IMR-90 (cell line): ENCODE data around the gene DENND1A. TPM values are rescaled to one million over a fixed set of nuclear protein-coding genes. Genes with fewer than 3 reads are reported as not detected.

Experiments used
- ATAC-seq: fragments of 200-7000 bp; cut with Tn5 transposase; 2 replicates; pipeline ENCODE4 v1.9.1; 2020; ENCODE audit warnings: low read depth, mild to moderate bottlenecking, moderate library complexity
- BruUV-seq: library from RNA; stranded (reverse); fragments of 400-500 nt; replicated peaks from 2 replicates; lab custom pipeline; 2021; lab: Mats Ljungman, UMichigan
- CTCF ChIA-PET: fragments of 300-600 bp; formaldehyde crosslinking; extraction: SDS; loops from one replicate; lab custom pipeline; 2021; ENCODE audit warnings: antibody characterized with exemption; lab: Yijun Ruan, JAX
- POLR2A ChIA-PET: fragments of 300-600 bp; sonication (Branson Sonifier 250); formaldehyde crosslinking; loops from one replicate; lab custom pipeline; 2022; ENCODE audit warnings: antibody characterized with exemption; ENCODE audit not compliant: unreplicated experiment; lab: Charles Lee
- DNase-seq: peaks from one replicate; pipeline ENCODE4 v3.0.0; 2013
- H2AFZ ChIP-seq: replicated peaks from 2 replicates; pipeline ENCODE3; 2013; ENCODE audit warnings: low read length, mild to moderate bottlenecking; ENCODE audit not compliant: poor library complexity
- H2AK5ac ChIP-seq: 2 replicates; pipeline ENCODE4 v1.6.1; 2013; ENCODE audit warnings: low read depth, low read length, inconsistent platforms
- H2AK9ac ChIP-seq: replicated peaks from 2 replicates; pipeline ENCODE3; 2013; ENCODE audit warnings: mild to moderate bottlenecking, low read depth, low read length, moderate library complexity; ENCODE audit not compliant: poor library complexity
- H2BK120ac ChIP-seq: 2 replicates; pipeline ENCODE4 v1.6.1; 2013; ENCODE audit warnings: low read depth, low read length, inconsistent platforms
- H2BK15ac ChIP-seq: 3 replicates; pipeline ENCODE4 v1.6.1; 2013; ENCODE audit warnings: low read depth, low read length, inconsistent platforms
- H2BK20ac ChIP-seq: 2 replicates; pipeline ENCODE4 v1.6.1; 2013; ENCODE audit warnings: low read depth, mild to moderate bottlenecking, inconsistent platforms, low read length, moderate library complexity
- H2BK5ac ChIP-seq: 2 replicates; pipeline ENCODE4 v1.6.1; 2013; ENCODE audit warnings: mild to moderate bottlenecking, low read depth, low read length, inconsistent platforms; ENCODE audit not compliant: poor library complexity, severe bottlenecking
- H3K14ac ChIP-seq: replicated peaks from 2 replicates; pipeline ENCODE4 v1.6.1; 2013; ENCODE audit warnings: low read depth, low read length, inconsistent platforms
- H3K18ac ChIP-seq: 2 replicates; pipeline ENCODE4 v1.6.1; 2013; ENCODE audit warnings: low read depth, low read length, control low read depth
- H3K23ac ChIP-seq: 2 replicates; pipeline ENCODE4 v1.6.1; 2013; ENCODE audit warnings: low read depth, low read length, inconsistent platforms
- H3K27ac ChIP-seq: 2 replicates; pipeline ENCODE4 v1.5.1; 2013; ENCODE audit warnings: mild to moderate bottlenecking, control low read depth, low read length; ENCODE audit not compliant: insufficient read depth
- H3K27me3 ChIP-seq: 2 replicates; pipeline ENCODE4 v1.6.1; 2013; ENCODE audit warnings: low read length; ENCODE audit not compliant: control insufficient read depth, insufficient read depth
- H3K36me3 ChIP-seq: 2 replicates; pipeline ENCODE4 v1.6.1; 2013; ENCODE audit warnings: low read length, mixed read lengths; ENCODE audit not compliant: control insufficient read depth, insufficient read depth
- H3K4ac ChIP-seq: 2 replicates; pipeline ENCODE4 v1.6.1; 2013; ENCODE audit warnings: low read depth, low read length, inconsistent platforms
- H3K4me1 ChIP-seq: 2 replicates; pipeline ENCODE4 v1.6.1; 2013; ENCODE audit warnings: low read length, mixed read lengths; ENCODE audit not compliant: control insufficient read depth, insufficient read depth
- H3K4me2 ChIP-seq: 2 replicates; pipeline ENCODE4 v1.6.1; 2013; ENCODE audit warnings: low read depth, mild to moderate bottlenecking, control low read depth, low read length, moderate library complexity
- H3K4me3 ChIP-seq: 2 replicates; pipeline ENCODE4 v1.5.1; 2013; ENCODE audit warnings: low read depth, mild to moderate bottlenecking, control low read depth, low read length, moderate library complexity; ENCODE audit not compliant: insufficient read depth
- H3K56ac ChIP-seq: 2 replicates; pipeline ENCODE4 v1.6.1; 2013; ENCODE audit warnings: low read length, inconsistent platforms; ENCODE audit not compliant: insufficient read depth; ENCODE audit errors: extremely low read depth
- H3K79me1 ChIP-seq, 2 experiments: 2 replicates each; pipeline ENCODE4 v1.6.1; 2013; ENCODE audit warnings: low read length in 2 of 2, inconsistent platforms in 1 of 2, low read depth in 1 of 2
- H3K9ac ChIP-seq: 2 replicates; pipeline ENCODE4 v1.6.1; 2013; ENCODE audit warnings: low read depth, low read length, control low read depth
- H3K9me1 ChIP-seq: 2 replicates; pipeline ENCODE4 v1.6.1; 2013; ENCODE audit warnings: low read length, inconsistent platforms; ENCODE audit not compliant: insufficient read depth
- H3K9me3 ChIP-seq: 2 replicates; pipeline ENCODE4 v1.6.1; 2013; ENCODE audit warnings: low read length; ENCODE audit not compliant: control insufficient read depth, insufficient read depth
- H4K20me1 ChIP-seq: 2 replicates; pipeline ENCODE4 v1.6.1; 2013; ENCODE audit warnings: low read length, inconsistent platforms; ENCODE audit not compliant: insufficient read depth
- H4K5ac ChIP-seq: 2 replicates; pipeline ENCODE4 v1.6.1; 2013; ENCODE audit warnings: mild to moderate bottlenecking, low read depth, low read length, control low read depth
- H4K8ac ChIP-seq, 2 experiments: 2 replicates each; pipeline ENCODE4 v1.6.1; 2013; ENCODE audit warnings: low read depth in 2 of 2, low read length in 2 of 2, control low read depth in 1 of 2, inconsistent platforms in 1 of 2
- H4K91ac ChIP-seq: 2 replicates; pipeline ENCODE4 v1.6.1; 2013; ENCODE audit warnings: low read depth, low read length, inconsistent platforms; ENCODE audit not compliant: insufficient read depth
- BHLHE40 ChIP-seq: fragments of 150-350 bp; IDR thresholded peaks from 2 replicates; pipeline ENCODE4 v1.6.1; 2016; ENCODE audit warnings: mild to moderate bottlenecking, low read depth, low read length
- CEBPB ChIP-seq: IDR thresholded peaks from 2 replicates; pipeline ENCODE4 v1.6.1; 2012; ENCODE audit warnings: low read depth, low read length, improper control_type of control experiment
- CHD1 ChIP-seq: IDR thresholded peaks from 2 replicates; pipeline ENCODE4 v1.6.1; 2012; ENCODE audit warnings: low read depth, low read length, improper control_type of control experiment
- CTCF ChIP-seq: conservative IDR thresholded peaks from 2 replicates; pipeline ENCODE4 v1.5.1; 2012; ENCODE audit warnings: mild to moderate bottlenecking, low read depth, low read length, improper control_type of control experiment
- ELK1 ChIP-seq: fragments of 150-350 bp; IDR thresholded peaks from 2 replicates; pipeline ENCODE4 v1.6.1; 2016; ENCODE audit warnings: low read depth, mild to moderate bottlenecking, low read length, moderate library complexity, borderline replicate concordance
- FOS ChIP-seq: fragments of 150-350 bp; IDR thresholded peaks from 2 replicates; pipeline ENCODE4 v1.6.1; 2016; ENCODE audit warnings: low read depth, low read length
- MAFK ChIP-seq: IDR thresholded peaks from 2 replicates; pipeline ENCODE4 v1.6.1; 2012; ENCODE audit warnings: low read depth, low read length, improper control_type of control experiment
- MAZ ChIP-seq: IDR thresholded peaks from 2 replicates; pipeline ENCODE4 v1.6.1; 2012; ENCODE audit warnings: low read depth, mild to moderate bottlenecking, low read length, improper control_type of control experiment, moderate library complexity, borderline replicate concordance
- MXI1 ChIP-seq: IDR thresholded peaks from 2 replicates; pipeline ENCODE4 v1.6.1; 2012; ENCODE audit warnings: low read depth, mild to moderate bottlenecking, low read length, moderate library complexity, borderline replicate concordance
- NFE2L2 ChIP-seq: fragments of 150-350 bp; IDR thresholded peaks from 2 replicates; pipeline ENCODE4 v1.6.1; 2016; ENCODE audit warnings: low read depth, mild to moderate bottlenecking, low read length
- POLR2A ChIP-seq: IDR thresholded peaks from 2 replicates; pipeline ENCODE4 v1.6.1; 2012; ENCODE audit warnings: mild to moderate bottlenecking, low read depth, low read length
- RAD21 ChIP-seq: IDR thresholded peaks from 2 replicates; pipeline ENCODE4 v1.6.1; 2012; ENCODE audit warnings: low read length, improper control_type of control experiment
- RCOR1 ChIP-seq: IDR thresholded peaks from 2 replicates; pipeline ENCODE4 v1.6.1; 2012; ENCODE audit warnings: mild to moderate bottlenecking, low read length, improper control_type of control experiment; ENCODE audit not compliant: insufficient replicate concordance
- RFX5 ChIP-seq: IDR thresholded peaks from 2 replicates; pipeline ENCODE4 v1.8.0; 2012; ENCODE audit warnings: low read depth, mild to moderate bottlenecking, low read length, moderate library complexity
- USF2 ChIP-seq: fragments of 150-350 bp; IDR thresholded peaks from 2 replicates; pipeline ENCODE4 v1.6.1; 2017; ENCODE audit warnings: mild to moderate bottlenecking, antibody characterized with exemption, low read length, low read depth
- WGBS, 2 experiments: methylation state at CpG; one replicate each; pipeline versions ENCODE4 v1.1.5 to v1.1.7; 2013; ENCODE audit warnings: missing lambda C conversion rate in 2 of 2; ENCODE audit not compliant: insufficient read length in 1 of 2; ENCODE audit errors: extremely low coverage in 2 of 2; 5-methylcytosine and 5-hydroxymethylcytosine counted together
- dilution Hi-C: fragments of 300-500 bp; cut with HindIII; formaldehyde crosslinking; loops from one replicate; pipeline ENCODE4 v1.14.3; 2018; ENCODE audit warnings: low sequenced_read_pairs; ENCODE audit not compliant: unreplicated experiment
- in situ Hi-C: fragments of 300-500 bp; cut with MboI; formaldehyde crosslinking; loops from 3 replicates; pipeline ENCODE4 v1.14.3; 2019; ENCODE audit warnings: low sequenced_read_pairs, inconsistent platforms, mixed read lengths
- intact Hi-C: fragments of 100-400 bp; cut with micrococcal nuclease; formaldehyde crosslinking; loops from 2 replicates; pipeline ENCODE4 v1.10.0; 2022
- polyA plus RNA-seq, 3 experiments: library from polyadenylated mRNA; depleted of rRNA; stranded (reverse); fragments of >200 nt; gene quantifications; 2 replicates each; pipeline ENCODE4 v1.2.3, GENCODE V29; 2012; ENCODE audit warnings: low replicate concordance in 1 of 3
- total RNA-seq: library from RNA; depleted of rRNA; stranded (reverse); fragments of >200 nt; gene quantifications from 2 replicates; pipeline ENCODE4 v1.2.3, GENCODE V29; 2012

DENND1A gene
- total and polyA plus RNA-seq, 2 of the 4 experiments (the other 2 are of a cell fraction), result 21.4 to 27.6 TPM

GRCh38 chr9:123544007-123544827, 385.7 kb downstream of the DENND1A start:
- peak; percentile 54 for DNase-seq
- WGBS, 2 experiments, result no CpG with 5 or more reads among the region's 3 CpGs
- H4K5ac ChIP-seq, result no peak overlapping the region
- no peak for TF ChIP-seq BHLHE40
- TF ChIP-seq MAFK, result no peak
- TF ChIP-seq POLR2A, result peak; percentile 48; the same call in 1 of the 2 replicates
- TF ChIP-seq USF2, result no peak
- no peak for TF ChIP-seq CEBPB
- no peak for TF ChIP-seq ELK1
- TF ChIP-seq RFX5, result no peak
- no peak for TF ChIP-seq RCOR1
- TF ChIP-seq CTCF, result peak; percentile 95
- no peak for TF ChIP-seq MXI1
- TF ChIP-seq CHD1, result no peak
- no peak for TF ChIP-seq MAZ
- TF ChIP-seq NFE2L2, result no peak
- peak; percentile 95 for TF ChIP-seq RAD21
- no peak for TF ChIP-seq FOS

More at GRCh38 chr9:123544007-123544827, 385.7 kb downstream of the DENND1A start:
- H2AFZ ChIP-seq, result no peak overlapping the region
- H3K27ac ChIP-seq, result no peak overlapping the region
- peaks cover 5% of the 10 kb centered on the region for H4K20me1 ChIP-seq
- no peak overlapping the region for H4K91ac ChIP-seq
- H3K4ac ChIP-seq, result no peak overlapping the region
- in situ Hi-C loops (loop anchor here (10.0 to 25.0 kb wide), 2 partner anchors 491 to 768 kb away; no protein-coding TSS in a partner anchor), intact Hi-C loops (loop anchor here (1.0 to 10.0 kb wide), 5 partner anchors 141 to 711 kb away; partner anchors contain the start of gene NEK6), dilution Hi-C loops (no loop called here)
- H2BK120ac ChIP-seq, result no peak overlapping the region
- H3K9ac ChIP-seq, result no peak overlapping the region
- H2AK9ac ChIP-seq, result no peak overlapping the region
- no peak overlapping the region for H2BK20ac ChIP-seq
- no peak overlapping the region for H4K8ac ChIP-seq
- POLR2A ChIA-PET, result no interaction called here
- no peak overlapping the region for H3K18ac ChIP-seq
- H3K4me3 ChIP-seq, result no peak overlapping the region
- no peaks in the 10 kb centered on the region for H3K79me1 ChIP-seq
- no peak overlapping the region for H3K4me2 ChIP-seq
- H3K36me3 ChIP-seq, result no peaks in the 10 kb centered on the region
- no peak overlapping the region for H2AK5ac ChIP-seq
- no peak overlapping the region for H2BK5ac ChIP-seq
- no peak overlapping the region for H3K56ac ChIP-seq
- peak; percentile 73; the same call in 1 of the 2 replicates for ATAC-seq
- CTCF ChIA-PET, result no interaction called here
- H3K27me3 ChIP-seq, result peaks cover 2% of the 10 kb centered on the region; the same call in 1 of the 2 replicates
- H3K9me1 ChIP-seq, result no peaks in the 10 kb centered on the region
- no peak overlapping the region for H3K23ac ChIP-seq
- H3K4me1 ChIP-seq, result no peaks in the 10 kb centered on the region
- H3K14ac ChIP-seq, result no peak overlapping the region
- no TSS peak for BruUV-seq
- no peaks in the 10 kb centered on the region for H3K9me3 ChIP-seq
- H2BK15ac ChIP-seq, result no peak overlapping the region
